Skeletal muscle tissue (tissue), 4 donors: ENCODE data around the gene NUAK2. TPM values are rescaled to one million over a fixed set of nuclear protein-coding genes. Genes with fewer than 3 reads are reported as not detected.

Source experiments
- H3K27ac ChIP-seq: one replicate; pipeline ENCODE4 v1.7.0; 2013; ENCODE audit warnings: mild to moderate bottlenecking, low read depth, low read length, inconsistent platforms
- H3K27me3 ChIP-seq, 3 donors: one replicate each; pipeline ENCODE4 v1.7.0; 2013; ENCODE audit warnings: low read length in 3 of 3; ENCODE audit not compliant: control insufficient read depth in 3 of 3, insufficient read depth in 3 of 3
- H3K36me3 ChIP-seq, 3 donors: one replicate each; pipeline ENCODE4 v1.7.0; 2013; ENCODE audit warnings: low read length in 3 of 3; ENCODE audit not compliant: control insufficient read depth in 3 of 3, insufficient read depth in 3 of 3
- H3K4me1 ChIP-seq, 3 donors: one replicate each; pipeline ENCODE4 v1.7.0; 2013; ENCODE audit warnings: low read length in 3 of 3, mild to moderate bottlenecking in 3 of 3; ENCODE audit not compliant: control insufficient read depth in 3 of 3, insufficient read depth in 3 of 3
- H3K4me3 ChIP-seq, 3 donors: one replicate each; pipeline ENCODE4 v1.7.0; 2013; ENCODE audit warnings: low read length in 3 of 3
- H3K9ac ChIP-seq, 3 donors: one replicate each; pipeline ENCODE4 v1.7.0; 2013; ENCODE audit warnings: low read length in 3 of 3, mild to moderate bottlenecking in 3 of 3, moderate library complexity in 2 of 3, low read depth in 1 of 3
- H3K9me3 ChIP-seq, 3 donors: one replicate each; pipeline ENCODE4 v1.7.0; 2013; ENCODE audit warnings: low read length in 3 of 3; ENCODE audit not compliant: control insufficient read depth in 3 of 3
- total RNA-seq: library from RNA; depleted of rRNA; stranded (reverse); fragments of >200 nt; gene quantifications from one replicate; pipeline ENCODE4 v1.2.3, GENCODE V29; 2014
- donor health status: Osteomylitis.

NUAK2 gene
- total RNA-seq, 1 donor from 2014 or later, result 1.0 TPM

DNA sequence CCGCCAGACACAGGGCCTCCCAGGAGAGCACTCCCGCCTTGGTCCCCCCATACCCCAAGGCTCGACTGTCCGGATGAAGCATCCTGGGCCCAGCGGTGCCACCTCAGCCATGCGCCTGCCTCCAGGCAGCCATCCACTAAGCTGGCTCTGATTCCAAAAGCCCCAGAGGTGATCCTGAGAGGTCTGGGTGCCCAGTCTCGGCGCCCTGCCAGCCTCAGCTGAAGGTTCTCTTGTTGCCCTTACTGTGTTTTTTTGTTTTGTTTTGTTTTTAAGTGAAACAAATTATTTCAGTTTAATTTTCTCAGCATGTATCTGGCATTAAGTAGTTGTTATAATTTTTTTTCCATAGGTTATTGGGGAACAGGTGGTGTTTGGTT, 44.9 kb downstream of the NUAK2 start:
- Histone ChIP-seq H3K27me3 (no peaks in the 10 kb centered on the region), H3K9me3 (no peaks in the 10 kb centered on the region), H3K4me1 (peaks cover 8 to 36% (median 23%) of the 10 kb centered on the region in 3 donors), H3K36me3 (peaks cover 8 to 10% (median 8%) of the 10 kb centered on the region in 3 donors), H3K27ac (no peak overlapping the region), H3K4me3 (no peak overlapping the region), H3K9ac (no peak overlapping the region)

- H3K9me3 ChIP-seq, result no peaks in the 10 kb centered on the region
- no peak overlapping the region for H3K27ac ChIP-seq
- H3K4me3 ChIP-seq, result no peak overlapping the region
- H3K9ac ChIP-seq, result no peak overlapping the region
- peaks cover 11 to 15% (median 11%) of the 10 kb centered on the region in 3 donors for H3K36me3 ChIP-seq
- H3K27me3 ChIP-seq, result no peaks in the 10 kb centered on the region
- peaks cover 13 to 42% (median 29%) of the 10 kb centered on the region in 3 donors for H3K4me1 ChIP-seq
Observed at GRCh38 chr1:205275916-205276688, 45.4 kb downstream of the NUAK2 start.

GRCh38 chr1:205275133-205275532, 46.4 kb downstream of the NUAK2 start:
- Histone ChIP-seq H3K9ac (no peak overlapping the region), H3K4me3 (no peak overlapping the region), H3K4me1 (peaks cover 23 to 52% (median 38%) of the 10 kb centered on the region in 3 donors), H3K36me3 (peaks cover 11 to 20% (median 19%) of the 10 kb centered on the region in 3 donors), H3K27me3 (no peaks in the 10 kb centered on the region), H3K9me3 (no peaks in the 10 kb centered on the region), H3K27ac (no peak overlapping the region)

- Histone ChIP-seq H3K36me3 (peaks cover 17 to 24% (median 23%) of the 10 kb centered on the region in 3 donors), H3K4me1 (peaks cover 23 to 58% (median 38%) of the 10 kb centered on the region in 3 donors), H3K9me3 (no peaks in the 10 kb centered on the region), H3K9ac (peak overlapping the region in 2 of 3 donors; percentile 2 to 10), H3K27me3 (no peaks in the 10 kb centered on the region), H3K27ac (no peak overlapping the region), H3K4me3 (no peak overlapping the region)
Observed at GRCh38 chr1:205274041-205274691, 47.4 kb downstream of the NUAK2 start.

- H3K4me3 ChIP-seq, result no peak overlapping the region
- no peaks in the 10 kb centered on the region for H3K27me3 ChIP-seq
- H3K27ac ChIP-seq, result no peak overlapping the region
- peaks cover 23 to 58% (median 38%) of the 10 kb centered on the region in 3 donors for H3K4me1 ChIP-seq
- no peaks in the 10 kb centered on the region for H3K9me3 ChIP-seq
- H3K9ac ChIP-seq, result peak overlapping the region in 2 of 3 donors; percentile 2 to 10
- H3K36me3 ChIP-seq, result peaks cover 19 to 27% (median 23%) of the 10 kb centered on the region in 3 donors
Observed at GRCh38 chr1:205273551-205273982, 48.0 kb downstream of the NUAK2 start.

GRCh38 chr1:205272536-205272935, 49.0 kb downstream of the NUAK2 start:
- H3K9ac ChIP-seq, result no peak overlapping the region
- no peak overlapping the region for H3K4me3 ChIP-seq
- no peaks in the 10 kb centered on the region for H3K9me3 ChIP-seq
- H3K4me1 ChIP-seq, result peaks cover 24 to 61% (median 43%) of the 10 kb centered on the region in 3 donors
- no peak overlapping the region for H3K27ac ChIP-seq
- H3K36me3 ChIP-seq, result peaks cover 19 to 28% (median 23%) of the 10 kb centered on the region in 3 donors
- no peaks in the 10 kb centered on the region for H3K27me3 ChIP-seq

GRCh38 chr1:205271745-205272144, 49.8 kb downstream of the NUAK2 start:
- Histone ChIP-seq H3K9me3 (no peaks in the 10 kb centered on the region), H3K27me3 (no peaks in the 10 kb centered on the region), H3K36me3 (peaks cover 19 to 28% (median 23%) of the 10 kb centered on the region in 3 donors), H3K9ac (peak overlapping the region in 2 of 3 donors; percentile 24 to 68), H3K4me3 (peak overlapping the region in 1 of 3 donors; percentile 13), H3K27ac (peak overlapping the region; percentile 87), H3K4me1 (peaks cover 32 to 68% (median 50%) of the 10 kb centered on the region in 3 donors)

DNA sequence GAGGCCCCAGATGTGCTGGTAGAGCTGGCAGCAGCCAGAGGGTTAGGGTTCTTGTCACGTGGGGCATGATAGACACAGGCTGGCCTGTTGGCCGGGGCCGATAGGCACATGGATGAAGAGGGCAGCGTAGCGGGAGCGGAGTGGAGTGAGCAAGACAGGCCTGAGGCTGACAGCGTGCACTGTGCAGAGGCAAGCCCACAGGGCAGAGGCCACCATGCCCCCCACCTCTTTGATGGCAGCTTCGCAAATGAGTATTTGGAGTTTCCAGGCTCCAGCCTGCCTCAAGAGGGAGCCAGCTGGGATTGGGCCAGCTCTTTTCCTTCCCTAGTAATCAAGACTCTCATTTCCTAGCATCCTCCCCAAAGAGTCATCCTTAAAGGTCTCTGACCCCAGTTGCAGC, 50.3 kb downstream of the NUAK2 start:
- H3K36me3 ChIP-seq, result peaks cover 19 to 28% (median 23%) of the 10 kb centered on the region in 3 donors
- no peaks in the 10 kb centered on the region for H3K27me3 ChIP-seq
- H3K4me3 ChIP-seq, result peak overlapping the region in 2 of 3 donors; percentile 54 to 57
- H3K27ac ChIP-seq, result peak overlapping the region; percentile 87
- peak overlapping the region in 2 of 3 donors; percentile 24 to 68 for H3K9ac ChIP-seq
- no peaks in the 10 kb centered on the region for H3K9me3 ChIP-seq
- H3K4me1 ChIP-seq, result peaks cover 33 to 70% (median 53%) of the 10 kb centered on the region in 3 donors

GRCh38 chr1:205270764-205271163, 50.8 kb downstream of the NUAK2 start:
- H3K27ac ChIP-seq, result peak overlapping the region; percentile 87
- H3K4me3 ChIP-seq, result peak overlapping the region in 2 of 3 donors; percentile 54 to 57
- H3K36me3 ChIP-seq, result peaks cover 19 to 28% (median 23%) of the 10 kb centered on the region in 3 donors
- no peaks in the 10 kb centered on the region for H3K9me3 ChIP-seq
- H3K27me3 ChIP-seq, result no peaks in the 10 kb centered on the region
- peak overlapping the region in 2 of 3 donors; percentile 24 to 68 for H3K9ac ChIP-seq
- H3K4me1 ChIP-seq, result peaks cover 33 to 70% (median 53%) of the 10 kb centered on the region in 3 donors
